Ishikawa (cell line): ENCODE measurements around the gene ATF7.

Experiments
- REST ChIP-seq: IDR thresholded peaks from 2 replicates; pipeline ENCODE4 v1.6.1; 2012; ENCODE audit warnings: low read depth, mild to moderate bottlenecking
- TAF1 ChIP-seq: IDR thresholded peaks from 2 replicates; pipeline ENCODE4 v1.6.1; 2012; ENCODE audit warnings: low read depth, mild to moderate bottlenecking
- TCF12 ChIP-seq: IDR thresholded peaks from 2 replicates; pipeline ENCODE4 v1.6.1; 2012; ENCODE audit warnings: low read depth
- TF ChIP-seq, protein P1 (sequence below): IDR thresholded peaks from 2 replicates; pipeline ENCODE4 v1.6.1; 2012

DNA sequence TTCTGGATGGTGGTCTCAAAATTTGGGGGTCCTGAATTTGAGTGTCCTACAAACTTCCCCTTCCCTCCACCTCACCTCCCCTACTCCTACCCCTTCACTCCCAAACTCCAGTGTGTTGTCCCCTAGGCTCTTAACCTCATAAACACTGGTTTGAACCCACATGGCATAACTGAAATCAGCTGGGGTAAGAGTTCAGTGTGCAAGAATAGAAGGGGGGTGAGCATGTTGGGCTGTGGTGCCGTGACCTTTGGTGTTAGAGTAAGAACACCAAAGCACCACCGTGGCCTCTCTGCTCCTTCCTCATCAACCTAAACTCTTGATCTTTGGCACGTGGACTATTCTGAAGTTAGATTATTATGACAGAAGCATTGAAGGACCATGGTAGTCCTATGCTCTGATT lies 163.2 kb downstream of the ATF7 start:
- TF ChIP-seq REST = no peak
- TF ChIP-seq TAF1 = no peak
- TF ChIP-seq TCF12 = no peak
- TF ChIP-seq, protein P1, sequence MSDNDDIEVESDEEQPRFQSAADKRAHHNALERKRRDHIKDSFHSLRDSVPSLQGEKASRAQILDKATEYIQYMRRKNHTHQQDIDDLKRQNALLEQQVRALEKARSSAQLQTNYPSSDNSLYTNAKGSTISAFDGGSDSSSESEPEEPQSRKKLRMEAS = no peak
